Peyer's patch (tissue), 4 donors: ENCODE data around the gene MDN1. TPM values are rescaled to one million over a fixed set of nuclear protein-coding genes. Genes with fewer than 3 reads are reported as not detected.
A peak's percentile ranks its signal among the peaks of the same experiment; 100 is the strongest.
"Not testable (repeated sequence)": the region's sequence is repeated elsewhere in the genome, so short reads cannot be mapped to it uniquely, and the experiment has no call there.

Experiments used
- DNase-seq, 3 donors: peaks; one replicate each; pipeline ENCODE4 v3.0.0-alpha.2; 2017 to 2019
- H3K27ac ChIP-seq, 4 donors: fragments of 200-600 bp; sonication (generic); one replicate each; pipeline ENCODE4 v1.5.1; 2016 to 2019
- H3K27me3 ChIP-seq, 2 donors: fragments of 200-600 bp; sonication (generic); one replicate each; pipeline ENCODE4 v1.5.1; 2019
- H3K36me3 ChIP-seq, 3 donors: fragments of 200-600 bp; sonication (generic); one replicate each; pipeline ENCODE4 v1.5.1; 2016 to 2019
- H3K4me1 ChIP-seq, 4 donors: fragments of 200-600 bp; sonication (generic); one replicate each; pipeline ENCODE4 v1.5.1; 2016 to 2019
- H3K4me3 ChIP-seq, 4 donors: fragments of 200-600 bp; sonication (generic); 1 replicate in 3 of 4; 2 replicates in 1 of 4; pipeline ENCODE4 v1.5.1; 2016 to 2019; ENCODE audit warnings: mild to moderate bottlenecking in 1 of 4
- H3K9me3 ChIP-seq, 4 donors: fragments of 200-600 bp; sonication (generic); one replicate each; pipeline ENCODE4 v1.5.1; 2016 to 2019; ENCODE audit warnings: mild to moderate bottlenecking in 1 of 4
- POLR2A ChIP-seq, 2 donors: fragments of 450-650 bp; IDR thresholded peaks; one replicate each; pipeline ENCODE4 v1.5.1; 2017; ENCODE audit warnings: antibody characterized with exemption in 2 of 2, mild to moderate bottlenecking in 2 of 2, moderate library complexity in 2 of 2
- total RNA-seq, 4 donors: library from RNA; depleted of rRNA; stranded (reverse); fragments of >200 nt; gene quantifications; one replicate each; pipeline ENCODE4 v1.1.0, GENCODE V29; 2016
- TF ChIP-seq, protein P1 (sequence below), 6 experiments: fragments of 450-650 bp in 4 of 6; fragments of 200-600 bp in 2 of 6; sonication (generic) in 1 of 6; IDR thresholded peaks; one replicate each; pipeline ENCODE4 v1.5.1; 2017 to 2019; ENCODE audit warnings: antibody characterized with exemption in 6 of 6, mild to moderate bottlenecking in 3 of 6, moderate library complexity in 1 of 6

The MDN1 gene
- total RNA-seq, 4 donors from 2014 or later = 19.6 to 62.7 (median 35.5) TPM

DNA sequence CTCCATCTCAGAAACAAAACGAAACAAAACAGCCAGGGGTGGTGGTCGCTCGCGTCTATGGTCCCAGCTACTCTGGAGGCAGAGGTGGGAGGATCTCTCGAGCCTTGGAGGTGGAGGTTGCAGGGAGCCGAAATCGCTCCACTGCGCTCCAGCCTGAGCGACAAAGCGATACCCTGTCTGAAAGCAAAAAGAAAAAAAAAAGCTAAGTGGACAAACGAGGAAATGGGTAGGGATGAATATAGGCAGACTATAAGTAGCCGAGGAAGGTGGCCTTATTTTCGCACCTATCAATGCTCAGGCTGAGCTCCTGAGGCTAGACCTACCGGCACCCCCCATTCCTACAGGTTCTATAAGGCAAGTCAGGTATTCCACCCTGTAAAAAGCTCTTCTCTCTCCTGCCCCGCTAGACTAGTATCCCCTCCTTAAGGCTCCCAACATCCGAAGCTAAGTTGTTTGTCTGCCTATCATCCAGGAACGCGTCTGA lies 9.4 kb upstream of the MDN1 start:
- Histone ChIP-seq H3K27ac (peak overlapping the region; percentile 87 to 92 (median 90)), H3K36me3 (peaks cover 0 to 9% (median 0%) of the 10 kb centered on the region in 3 donors), H3K4me3 (peak overlapping the region; percentile 78 to 93 (median 86)), H3K9me3 (no peaks in the 10 kb centered on the region), H3K4me1 (peaks cover 0 to 7% (median 0%) of the 10 kb centered on the region in 4 donors), H3K27me3 (no peaks in the 10 kb centered on the region)
- peak in 1 of 3 donors; percentile 50 for DNase-seq
- TF ChIP-seq, protein P1, sequence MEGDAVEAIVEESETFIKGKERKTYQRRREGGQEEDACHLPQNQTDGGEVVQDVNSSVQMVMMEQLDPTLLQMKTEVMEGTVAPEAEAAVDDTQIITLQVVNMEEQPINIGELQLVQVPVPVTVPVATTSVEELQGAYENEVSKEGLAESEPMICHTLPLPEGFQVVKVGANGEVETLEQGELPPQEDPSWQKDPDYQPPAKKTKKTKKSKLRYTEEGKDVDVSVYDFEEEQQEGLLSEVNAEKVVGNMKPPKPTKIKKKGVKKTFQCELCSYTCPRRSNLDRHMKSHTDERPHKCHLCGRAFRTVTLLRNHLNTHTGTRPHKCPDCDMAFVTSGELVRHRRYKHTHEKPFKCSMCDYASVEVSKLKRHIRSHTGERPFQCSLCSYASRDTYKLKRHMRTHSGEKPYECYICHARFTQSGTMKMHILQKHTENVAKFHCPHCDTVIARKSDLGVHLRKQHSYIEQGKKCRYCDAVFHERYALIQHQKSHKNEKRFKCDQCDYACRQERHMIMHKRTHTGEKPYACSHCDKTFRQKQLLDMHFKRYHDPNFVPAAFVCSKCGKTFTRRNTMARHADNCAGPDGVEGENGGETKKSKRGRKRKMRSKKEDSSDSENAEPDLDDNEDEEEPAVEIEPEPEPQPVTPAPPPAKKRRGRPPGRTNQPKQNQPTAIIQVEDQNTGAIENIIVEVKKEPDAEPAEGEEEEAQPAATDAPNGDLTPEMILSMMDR (IDR thresholded peaks at IDR 0.05) = no peak
- TF ChIP-seq POLR2A (IDR thresholded peaks at IDR 0.05) = peak in 1 of 2 donors; percentile 17

DNA sequence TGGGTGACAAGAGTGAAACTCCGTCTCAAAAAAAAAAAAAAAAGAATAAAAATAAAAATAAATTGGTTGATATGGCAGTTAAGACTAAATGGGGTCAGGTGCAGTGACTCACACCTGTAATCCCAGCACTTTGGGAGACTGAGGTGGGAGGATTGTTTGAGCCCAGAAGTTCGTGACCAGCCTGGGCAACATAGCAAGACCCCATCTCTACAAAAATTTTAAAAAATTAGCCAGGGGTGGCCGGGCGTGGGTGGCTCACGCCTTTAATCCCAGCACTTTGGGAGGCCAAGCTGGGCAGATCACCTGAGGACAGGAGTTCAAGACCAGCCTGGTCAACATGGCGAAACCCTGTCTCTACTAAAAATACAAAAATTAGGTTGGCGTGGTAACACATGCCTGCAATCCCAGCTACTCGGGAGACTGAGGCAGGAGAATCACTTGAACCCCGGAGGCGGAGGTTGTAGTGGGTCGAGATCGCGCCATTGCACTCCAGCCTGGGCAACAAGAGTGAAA lies 8.9 kb upstream of the MDN1 start:
- Histone ChIP-seq H3K4me3 (peak overlapping the region; percentile 78 to 93 (median 86)), H3K27ac (peak overlapping the region; percentile 87 to 92 (median 90))
- H3K9me3 ChIP-seq, H3K36me3 ChIP-seq, H3K27me3 ChIP-seq, DNase-seq, H3K4me1 ChIP-seq: not testable (repeated sequence)

DNA sequence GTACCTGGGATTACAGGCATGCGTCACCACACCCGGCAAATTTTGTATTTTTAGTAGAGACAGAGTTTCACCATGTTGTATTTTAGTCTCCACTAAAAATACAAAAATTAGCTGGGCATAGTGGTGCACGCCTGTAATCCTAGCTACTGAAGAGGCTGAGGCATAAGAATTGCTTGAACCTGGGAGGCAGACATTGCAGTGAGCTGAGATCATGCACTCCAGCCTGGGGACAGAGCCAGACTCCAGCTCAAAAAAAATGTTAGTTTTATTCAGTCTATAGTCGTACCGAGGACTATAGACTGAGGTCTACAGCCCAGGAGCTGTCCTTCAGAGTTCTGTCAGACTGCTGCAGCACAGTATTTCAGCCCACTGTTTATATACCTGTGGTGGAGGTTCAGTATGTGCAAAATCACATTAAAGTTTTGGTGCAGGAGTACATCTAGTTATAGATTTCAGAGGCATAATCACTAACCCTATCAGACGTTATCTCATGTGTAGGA lies 6.5 kb upstream of the MDN1 start:
- DNase-seq = no peak
- no peak for TF ChIP-seq POLR2A (IDR thresholded peaks at IDR 0.05)
- TF ChIP-seq, protein P1 (IDR thresholded peaks at IDR 0.05) = no peak
- Histone ChIP-seq H3K9me3 (no peaks in the 10 kb centered on the region), H3K27ac (no peak overlapping the region), H3K4me1 (peaks cover 0 to 7% (median 0%) of the 10 kb centered on the region in 4 donors), H3K4me3 (no peak overlapping the region), H3K36me3 (no peaks in the 10 kb centered on the region), H3K27me3 (no peaks in the 10 kb centered on the region)

DNA sequence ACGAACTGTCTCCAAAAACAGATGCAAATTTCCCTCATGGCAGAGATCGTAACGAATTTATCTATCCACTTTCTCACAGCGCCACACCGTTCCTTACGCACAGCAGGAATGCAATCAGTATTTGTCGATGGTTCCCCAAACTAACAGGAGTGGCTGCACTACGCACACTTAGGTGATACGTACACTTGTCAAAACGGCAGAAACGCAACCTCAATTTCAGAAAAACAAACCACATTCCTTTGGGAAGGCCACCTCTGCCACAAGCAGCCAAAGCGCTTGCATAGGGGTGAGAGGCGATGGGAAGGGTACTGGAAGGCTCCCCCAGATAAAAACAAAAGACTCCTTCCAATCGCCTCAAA lies 638 bp downstream of the MDN1 start:
- Histone ChIP-seq H3K9me3 (no peaks in the 10 kb centered on the region), H3K27me3 (no peaks in the 10 kb centered on the region), H3K36me3 (no peaks in the 10 kb centered on the region), H3K27ac (peak overlapping the region; percentile 80 to 92 (median 84)), H3K4me1 (peaks cover 0 to 12% (median 0%) of the 10 kb centered on the region in 4 donors), H3K4me3 (peak overlapping the region; percentile 73 to 82 (median 78))
- TF ChIP-seq POLR2A (IDR thresholded peaks at IDR 0.05) = no peak
- TF ChIP-seq, protein P1 (IDR thresholded peaks at IDR 0.05) = no peak
- peak in 1 of 3 donors; percentile 47 for DNase-seq

DNA sequence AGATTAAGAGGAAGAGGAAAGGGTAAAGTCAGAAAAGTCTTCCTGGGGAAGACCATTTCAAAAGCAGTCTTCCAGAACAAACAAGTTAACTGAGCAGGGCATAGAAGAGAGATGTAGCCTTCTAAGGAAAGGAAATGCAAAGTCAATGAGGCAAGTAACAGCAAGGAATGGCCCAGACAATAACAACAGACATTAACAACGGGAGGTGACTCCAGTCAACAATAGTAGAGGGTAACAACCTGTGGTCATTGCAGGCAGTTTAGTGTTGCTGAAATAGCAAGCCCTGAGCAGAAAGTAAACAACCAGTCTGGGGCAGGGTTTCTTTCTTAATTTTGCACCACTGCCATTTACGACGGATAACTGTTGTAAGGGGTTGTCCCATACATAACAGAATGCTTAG lies 2.1 kb downstream of the MDN1 start:
- TF ChIP-seq, protein P1 (IDR thresholded peaks at IDR 0.05) = no peak
- TF ChIP-seq POLR2A (IDR thresholded peaks at IDR 0.05) = no peak
- H3K4me1 ChIP-seq = peaks cover 0 to 12% (median 0%) of the 10 kb centered on the region in 4 donors
- H3K36me3 ChIP-seq = no peaks in the 10 kb centered on the region
- no peak overlapping the region for H3K27ac ChIP-seq
- no peaks in the 10 kb centered on the region for H3K9me3 ChIP-seq
- H3K27me3 ChIP-seq = no peaks in the 10 kb centered on the region
- H3K4me3 ChIP-seq = no peak overlapping the region
- no peak for DNase-seq

DNA sequence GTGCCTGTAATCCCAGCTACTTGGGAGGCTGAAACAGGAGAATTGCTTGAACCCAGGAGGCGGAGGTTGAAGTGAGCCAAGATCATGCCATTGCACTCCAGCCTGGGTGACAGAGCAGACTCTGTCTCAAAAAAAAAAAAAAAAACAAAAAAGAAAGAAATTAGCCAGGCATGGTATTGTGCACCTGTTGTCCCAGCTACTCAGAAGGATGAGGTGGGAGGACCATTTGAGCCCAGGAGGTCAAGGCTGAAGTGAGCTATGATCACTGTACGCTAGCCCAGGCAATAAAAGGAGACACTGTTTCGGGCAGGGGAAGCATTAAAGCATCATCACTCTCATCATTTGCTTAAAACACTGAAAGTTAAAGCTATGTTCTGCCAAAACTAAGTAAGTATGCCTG lies 6.2 kb downstream of the MDN1 start:
- not testable (repeated sequence) for H3K36me3 ChIP-seq, H3K9me3 ChIP-seq, H3K4me1 ChIP-seq, H3K27ac ChIP-seq, H3K27me3 ChIP-seq, DNase-seq, H3K4me3 ChIP-seq

DNA sequence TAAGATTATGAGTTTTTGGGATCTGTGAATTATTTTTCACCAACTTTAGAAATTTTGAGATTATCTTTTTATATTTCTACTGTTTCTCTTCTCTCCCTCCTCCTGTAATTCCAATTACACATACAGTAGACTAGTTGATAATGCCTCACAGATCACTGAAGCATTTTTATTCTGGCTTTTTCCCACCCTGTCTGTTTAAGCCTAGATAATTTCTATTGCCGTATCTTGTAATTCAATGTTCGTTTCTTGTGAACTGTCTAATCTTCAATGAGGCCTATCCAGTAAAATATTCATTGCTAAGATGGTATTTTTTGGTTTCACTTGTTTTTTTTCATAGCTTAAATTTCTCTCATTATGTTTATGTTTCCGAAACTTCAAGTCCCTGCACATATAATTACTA lies 12.0 kb downstream of the MDN1 start:
- no peak for DNase-seq
- peaks cover 0 to 7% (median 0%) of the 10 kb centered on the region in 3 donors for H3K36me3 ChIP-seq

More for the DNA sequence above, 12.0 kb downstream of the MDN1 start:
- Histone ChIP-seq H3K4me1 (no peaks in the 10 kb centered on the region), H3K4me3 (no peak overlapping the region), H3K27me3 (no peaks in the 10 kb centered on the region), H3K9me3 (no peaks in the 10 kb centered on the region), H3K27ac (no peak overlapping the region)
- no peak for TF ChIP-seq POLR2A (IDR thresholded peaks at IDR 0.05)
- TF ChIP-seq, protein P1 (IDR thresholded peaks at IDR 0.05) = no peak
